Measurements from ENCODE around the gene ALOX5AP. TPM values are rescaled to one million over a fixed set of nuclear protein-coding genes. Genes with fewer than 3 reads are reported as not detected.

The ALOX5AP gene
- total RNA-seq, 1 experiment from 2014 or later = not detected

Other genes with a start within 250 kb of the ALOX5AP start
- 12.5 and 13.0 TPM in 2 replicates for gene USPL1, start 117.6 kb upstream of the ALOX5AP start, total RNA-seq (2014; rRNA removed; shearing (Covaris generic))
- gene MEDAG, start 170.7 kb downstream of the ALOX5AP start, total RNA-seq (2014; rRNA removed; shearing (Covaris generic)) = not detected in 2 replicates
- gene TEX26, start 197.1 kb downstream of the ALOX5AP start, total RNA-seq (2014; rRNA removed; shearing (Covaris generic)) = not detected in 2 replicates

Data from NCI-H460 (cell line).